Kidney capillary endothelial cell (primary cell): ENCODE results near the gene HPGD.
"Not testable (repeated sequence)": the region's sequence is repeated elsewhere in the genome, so short reads cannot be mapped to it uniquely, and the experiment has no call there.

Source experiments
- DNase-seq: peaks from one replicate; pipeline ENCODE4 v3.0.0-alpha.2; 2018; ENCODE audit warnings: low spot score

Gene HPGD

GRCh38 chr4:174524242-174524641 is 2.0 kb upstream of the HPGD start:
- DNase-seq: no peak

- peak; percentile 7 for DNase-seq
Measured at GRCh38 chr4:174523025-174523693, 871 bp upstream of the HPGD start.

GRCh38 chr4:174521800-174522182 is 497 bp downstream of the HPGD start:
- DNase-seq: no peak

- DNase-seq: no peak
Measured at GRCh38 chr4:174520660-174521059, 1.6 kb downstream of the HPGD start.

- no peak for DNase-seq
Measured at GRCh38 chr4:174517502-174518445, 4.5 kb downstream of the HPGD start.

- no peak for DNase-seq
Measured at GRCh38 chr4:174516794-174517193, 5.5 kb downstream of the HPGD start.

GRCh38 chr4:174516345-174516744 is 5.9 kb downstream of the HPGD start:
- DNase-seq: no peak

- no peak for DNase-seq
Measured at GRCh38 chr4:174512745-174513144, 9.5 kb downstream of the HPGD start.

- DNase-seq: no peak
Measured at GRCh38 chr4:174505892-174506291, 16.4 kb downstream of the HPGD start.

- DNase-seq: no peak
Measured at GRCh38 chr4:174505007-174505406, 17.3 kb downstream of the HPGD start.

- DNase-seq: no peak
Measured at GRCh38 chr4:174503079-174503715, 19.1 kb downstream of the HPGD start.

GRCh38 chr4:174496631-174497432 is 25.5 kb downstream of the HPGD start:
- DNase-seq: no peak

- DNase-seq: no peak
Measured at GRCh38 chr4:174495626-174496025, 26.7 kb downstream of the HPGD start.

- no peak for DNase-seq
Measured at GRCh38 chr4:174494726-174495125, 27.6 kb downstream of the HPGD start.

- DNase-seq: no peak
Measured at GRCh38 chr4:174494146-174494545, 28.1 kb downstream of the HPGD start.

GRCh38 chr4:174490451-174490961 is 31.8 kb downstream of the HPGD start:
- DNase-seq: no peak

GRCh38 chr4:174488368-174488767 is 33.9 kb downstream of the HPGD start:
- DNase-seq: not testable (repeated sequence)

GRCh38 chr4:174485025-174485424 is 37.3 kb downstream of the HPGD start:
- no peak for DNase-seq

GRCh38 chr4:174483792-174484191 is 38.5 kb downstream of the HPGD start:
- DNase-seq: no peak

- no peak for DNase-seq
Measured at GRCh38 chr4:174479140-174479539, 43.1 kb downstream of the HPGD start.

- DNase-seq: no peak
Measured at GRCh38 chr4:174475528-174475927, 46.8 kb downstream of the HPGD start.
